ENCODE measurements around the gene ABLIM3.

GRCh38 chr5:149195337-149195887 lies 54.1 kb downstream of the ABLIM3 start:
- TF ChIP-seq CTCF (conservative IDR thresholded peaks at IDR 0.05; ENCODE audit: low read depth in 2 of 2) (no peak), NANOG (IDR thresholded peaks at IDR 0.05; ENCODE audit: borderline replicate concordance) (no peak), POLR2AphosphoS5 (IDR thresholded peaks at IDR 0.05; ENCODE audit: low read depth) (no peak), CREB1 (CRISPR knock-in tag; IDR thresholded peaks at IDR 0.05; ENCODE audit: low read depth) (no peak), JUNB (IDR thresholded peaks at IDR 0.05; ENCODE audit: unreplicated experiment) (no peak), EZH2phosphoT487 (IDR thresholded peaks at IDR 0.05; ENCODE audit: unreplicated experiment) (no peak), REST (IDR thresholded peaks at IDR 0.05; ENCODE audit: unreplicated experiment) (no peak), EZH2 (IDR thresholded peaks at IDR 0.05; ENCODE audit: low read depth, unreplicated experiment) (no peak), ETS1 (IDR thresholded peaks at IDR 0.05) (no peak), ZNF331 (CRISPR knock-in tag; IDR thresholded peaks at IDR 0.05; ENCODE audit: low read depth) (no peak)

All from GM23338 (cell line).